GM12874 (cell line): Measurements from ENCODE around the gene SERINC3.

Experiments
- CTCF ChIP-seq: IDR thresholded peaks from 2 replicates; pipeline ENCODE4 v1.5.1; 2011; ENCODE audit warnings: low read depth, mild to moderate bottlenecking, control low read depth, low read length, moderate library complexity; ENCODE audit not compliant: insufficient read depth

SERINC3 gene

GRCh38 chr20:44481719-44482416, 40.0 kb downstream of the SERINC3 start:
- TF ChIP-seq CTCF: no peak

GRCh38 chr20:44480097-44480496, 41.8 kb downstream of the SERINC3 start:
- TF ChIP-seq CTCF: no peak

- no peak for TF ChIP-seq CTCF
These were observed 42.2 kb downstream of the SERINC3 start for GRCh38 chr20:44479643-44480042.

GRCh38 chr20:44478206-44478605, 43.7 kb downstream of the SERINC3 start:
- TF ChIP-seq CTCF: no peak

GRCh38 chr20:44477151-44477550, 44.7 kb downstream of the SERINC3 start:
- TF ChIP-seq CTCF: no peak

GRCh38 chr20:44475694-44476560, 45.9 kb downstream of the SERINC3 start, which contains the start of gene TTPAL:
Gene TTPAL (plus strand): TSS chr20:44475874. CDS start chr20:44480000, 4,126 bp downstream.
- TF ChIP-seq CTCF: no peak

- no peak for TF ChIP-seq CTCF
These were observed 46.5 kb downstream of the SERINC3 start for GRCh38 chr20:44475372-44475693.
